Endothelial cell of umbilical vein (primary cell): ENCODE data around the gene PSMB7. TPM values are rescaled to one million over a fixed set of nuclear protein-coding genes. Genes with fewer than 3 reads are reported as not detected.

Experiments used
- BruUV-seq: library from RNA; stranded (reverse); fragments of 400-500 nt; replicated peaks from 2 replicates; lab custom pipeline; 2021; lab: Mats Ljungman, UMichigan
- CTCF ChIA-PET: fragments of 300-600, 350-600 bp; sonication (Branson Sonifier 250); formaldehyde crosslinking; loops from one replicate; lab custom pipeline; 2021; ENCODE audit warnings: antibody characterized with exemption, inconsistent platforms; lab: Charles Lee
- POLR2A ChIA-PET: fragments of 300-600, 350-600 bp; sonication (Branson Sonifier 250); formaldehyde crosslinking; loops from one replicate; lab custom pipeline; 2021; ENCODE audit warnings: antibody characterized with exemption, inconsistent platforms; lab: Charles Lee
- DNase-seq: peaks from one replicate; pipeline ENCODE4 v3.0.0-alpha.2; 2011; ENCODE audit warnings: low read depth, low spot score
- FAIRE-seq: peaks from 2 replicates; lab custom pipeline; 2011; peaks lifted over from hg19 to GRCh38; lab: Jason Lieb, UNC
- H2AFZ ChIP-seq: 2 replicates; pipeline ENCODE4 v1.6.0; 2012; ENCODE audit warnings: low read depth, low read length, control low read depth, inconsistent platforms
- H3K27ac ChIP-seq: 2 replicates; pipeline ENCODE4 v1.5.1; 2011; ENCODE audit warnings: low read depth, mild to moderate bottlenecking, control low read depth, low read length, moderate library complexity; ENCODE audit not compliant: insufficient read depth
- H3K27me3 ChIP-seq, 2 experiments: 2 replicates each; pipeline versions ENCODE4 v1.6.0 to v1.6.1; 2011; ENCODE audit warnings: low read length in 2 of 2, mixed read lengths in 1 of 2; ENCODE audit not compliant: control insufficient read depth in 2 of 2, insufficient read depth in 2 of 2
- H3K36me3 ChIP-seq, 2 experiments: 2 replicates in 1 of 2; 3 replicates in 1 of 2; pipeline ENCODE4 v1.5.1; 2011; ENCODE audit warnings: low read length in 2 of 2, mild to moderate bottlenecking in 1 of 2, moderate library complexity in 1 of 2; ENCODE audit not compliant: control insufficient read depth in 2 of 2, insufficient read depth in 2 of 2; ENCODE audit errors: extremely low read depth in 1 of 2
- H3K4me1 ChIP-seq: 3 replicates; pipeline ENCODE4 v1.5.1; 2011; ENCODE audit warnings: mild to moderate bottlenecking, low read length; ENCODE audit not compliant: control insufficient read depth, insufficient read depth; ENCODE audit errors: extremely low read depth
- H3K4me2 ChIP-seq: 2 replicates; pipeline ENCODE4 v1.6.1; 2011; ENCODE audit warnings: low read length, control low read depth, mixed read lengths; ENCODE audit not compliant: insufficient read depth
- H3K4me3 ChIP-seq, 3 experiments: fragments of 200-600 bp in 1 of 3; sonication (generic), shearing (Covaris generic) in 1 of 3; replicated peaks in 1 of 3; 2 replicates each; pipeline ENCODE4 v1.5.1; 2011 to 2016; ENCODE audit warnings: control low read depth in 3 of 3, low read length in 3 of 3, mild to moderate bottlenecking in 2 of 3, inconsistent platforms in 1 of 3, low read depth in 1 of 3, moderate library complexity in 1 of 3; ENCODE audit not compliant: insufficient read depth in 1 of 3
- H3K79me2 ChIP-seq: 2 replicates; pipeline ENCODE4 v1.6.0; 2012; ENCODE audit warnings: low read length, inconsistent platforms; ENCODE audit not compliant: control insufficient read depth, insufficient read depth
- H3K9ac ChIP-seq: replicated peaks from 2 replicates; pipeline ENCODE3; 2011; ENCODE audit warnings: low read length, control low read depth; ENCODE audit not compliant: insufficient read depth; ENCODE audit errors: extremely low read depth
- H3K9me1 ChIP-seq: replicated peaks from 3 replicates; pipeline ENCODE4 v1.6.0; 2011; ENCODE audit warnings: mild to moderate bottlenecking, low read length; ENCODE audit not compliant: control insufficient read depth, insufficient read depth; ENCODE audit errors: extremely low read depth
- H3K9me3 ChIP-seq: replicated peaks from 2 replicates; pipeline ENCODE4 v1.5.1; 2012; ENCODE audit warnings: low read length, inconsistent platforms; ENCODE audit not compliant: control insufficient read depth, insufficient read depth
- H4K20me1 ChIP-seq: replicated peaks from 2 replicates; pipeline ENCODE3; 2011; ENCODE audit warnings: mild to moderate bottlenecking, low read length; ENCODE audit not compliant: control insufficient read depth, insufficient read depth; ENCODE audit errors: extremely low read depth
- EZH2 ChIP-seq: IDR thresholded peaks from 2 replicates; pipeline ENCODE4 v1.6.1; 2012; ENCODE audit warnings: borderline replicate concordance, low read depth, mild to moderate bottlenecking, moderate library complexity, low read length, inconsistent platforms; ENCODE audit not compliant: severe bottlenecking
- FOS ChIP-seq: IDR thresholded peaks from 2 replicates; pipeline ENCODE4 v1.6.1; 2011; ENCODE audit warnings: mild to moderate bottlenecking, low read length, moderate library complexity, borderline replicate concordance; ENCODE audit not compliant: insufficient read depth
- GATA2 ChIP-seq: IDR thresholded peaks from 2 replicates; pipeline ENCODE4 v1.7.0; 2011; ENCODE audit warnings: low read depth, mild to moderate bottlenecking, moderate library complexity, mixed read lengths, low read length; ENCODE audit not compliant: insufficient read length, insufficient read depth
- JUN ChIP-seq: IDR thresholded peaks from 2 replicates; pipeline ENCODE4 v1.6.1; 2011; ENCODE audit warnings: borderline replicate concordance, low read depth; ENCODE audit not compliant: insufficient read length, insufficient read depth
- MYC ChIP-seq: IDR thresholded peaks from one replicate; pipeline ENCODE4 v1.6.1; 2011; ENCODE audit warnings: mild to moderate bottlenecking, low read depth, low read length
- POLR2A ChIP-seq: IDR thresholded peaks from 2 replicates; pipeline ENCODE4 v1.6.1; 2012; ENCODE audit warnings: low read depth, mild to moderate bottlenecking, control low read depth, low read length
- POLR2AphosphoS5 ChIP-seq: IDR thresholded peaks from 2 replicates; pipeline ENCODE4 v1.6.1; 2012; ENCODE audit warnings: low read depth, mild to moderate bottlenecking, control low read depth, low read length, moderate library complexity; ENCODE audit not compliant: insufficient read depth
- dilution Hi-C: fragments of 300-500 bp; cut with MboI; formaldehyde crosslinking; loops from one replicate; pipeline ENCODE4 v1.15.0; 2019; ENCODE audit warnings: low sequenced_read_pairs; ENCODE audit not compliant: extremely low pct_ligation_motif_present
- intact Hi-C: fragments of 100-400 bp; cut with micrococcal nuclease; formaldehyde crosslinking; loops from one replicate; pipeline ENCODE4 v1.10.0; 2022
- polyA plus RNA-seq, 4 experiments: library from polyadenylated mRNA; depleted of rRNA in 3 of 4; stranded (reverse) in 3 of 4; unstranded in 1 of 4; fragments of >200 nt; gene quantifications; 2 replicates each; pipeline versions ENCODE4 v1.2.1 to v1.2.3, GENCODE V29; 2011 to 2012; ENCODE audit warnings: missing spikeins in 1 of 4
- total RNA-seq: library from RNA; stranded (reverse); gene quantifications from 2 replicates; pipeline ENCODE4 v1.2.3, GENCODE V29; 2021
- TF ChIP-seq, protein P1 (sequence below): IDR thresholded peaks from 2 replicates; pipeline ENCODE4 v1.6.1; 2011; ENCODE audit not compliant: insufficient read depth, insufficient read length
- TF ChIP-seq, protein P2 (sequence below), 2 donors: IDR thresholded peaks; 1 replicate in 1 of 2; 2 replicates in 1 of 2; pipeline ENCODE4 v1.5.1; 2011; ENCODE audit warnings: low read length in 2 of 2, mild to moderate bottlenecking in 2 of 2, moderate library complexity in 2 of 2, control low read depth in 1 of 2, inconsistent platforms in 1 of 2, low read depth in 1 of 2; ENCODE audit not compliant: insufficient read depth in 1 of 2; ENCODE audit errors: extremely low read depth in 1 of 2

PSMB7 gene
- total and polyA plus RNA-seq, 2 donors (not counting 3 experiments of a cell fraction or from before 2014, with no cell fraction given) = 227 to 366 TPM

DNA sequence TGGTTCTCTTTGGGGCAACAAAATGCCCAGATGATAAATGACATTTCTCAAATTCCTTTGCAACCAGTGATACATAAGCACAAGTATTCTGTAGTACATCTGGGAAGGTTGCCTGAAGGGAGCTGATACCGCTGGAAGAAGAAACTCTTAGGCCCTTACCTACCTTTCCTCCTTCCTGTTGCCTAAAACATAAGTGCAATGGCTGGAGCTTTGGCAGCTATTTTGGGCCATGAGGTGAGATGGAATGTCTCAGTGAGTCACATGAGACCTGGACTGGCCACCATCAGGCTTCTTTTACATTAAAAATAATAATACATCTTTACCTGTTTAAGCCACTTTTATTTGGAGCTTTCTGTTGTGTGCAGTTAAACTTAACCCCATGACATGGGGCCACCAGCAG lies 23.8 kb upstream of the PSMB7 start:
- Histone ChIP-seq H4K20me1 (no peaks in the 10 kb centered on the region), H2AFZ (no peak overlapping the region), H3K4me1 (no peaks in the 10 kb centered on the region), H3K27me3 (peaks cover 0 to 2% of the 10 kb centered on the region in 2 experiments), H3K9ac (no peak overlapping the region), H3K4me2 (no peak overlapping the region), H3K9me3 (no peaks in the 10 kb centered on the region), H3K4me3 (no peak overlapping the region), H3K36me3 (no peaks in the 10 kb centered on the region), H3K79me2 (no peaks in the 10 kb centered on the region), H3K9me1 (no peaks in the 10 kb centered on the region), H3K27ac (no peak overlapping the region)
- POLR2A ChIA-PET = no interaction called here
- BruUV-seq = no TSS peak
- intact Hi-C loops (no loop called here), dilution Hi-C loops (no loop called here)
- CTCF ChIA-PET = no interaction called here
- TF ChIP-seq EZH2 = no peak
- no peak for TF ChIP-seq FOS
- no peak for TF ChIP-seq MYC
- TF ChIP-seq JUN = no peak
- no peak for TF ChIP-seq GATA2
- no peak for TF ChIP-seq POLR2AphosphoS5
- no peak for TF ChIP-seq POLR2A
- TF ChIP-seq, protein P1, sequence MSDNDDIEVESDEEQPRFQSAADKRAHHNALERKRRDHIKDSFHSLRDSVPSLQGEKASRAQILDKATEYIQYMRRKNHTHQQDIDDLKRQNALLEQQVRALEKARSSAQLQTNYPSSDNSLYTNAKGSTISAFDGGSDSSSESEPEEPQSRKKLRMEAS = no peak
- TF ChIP-seq, protein P2, sequence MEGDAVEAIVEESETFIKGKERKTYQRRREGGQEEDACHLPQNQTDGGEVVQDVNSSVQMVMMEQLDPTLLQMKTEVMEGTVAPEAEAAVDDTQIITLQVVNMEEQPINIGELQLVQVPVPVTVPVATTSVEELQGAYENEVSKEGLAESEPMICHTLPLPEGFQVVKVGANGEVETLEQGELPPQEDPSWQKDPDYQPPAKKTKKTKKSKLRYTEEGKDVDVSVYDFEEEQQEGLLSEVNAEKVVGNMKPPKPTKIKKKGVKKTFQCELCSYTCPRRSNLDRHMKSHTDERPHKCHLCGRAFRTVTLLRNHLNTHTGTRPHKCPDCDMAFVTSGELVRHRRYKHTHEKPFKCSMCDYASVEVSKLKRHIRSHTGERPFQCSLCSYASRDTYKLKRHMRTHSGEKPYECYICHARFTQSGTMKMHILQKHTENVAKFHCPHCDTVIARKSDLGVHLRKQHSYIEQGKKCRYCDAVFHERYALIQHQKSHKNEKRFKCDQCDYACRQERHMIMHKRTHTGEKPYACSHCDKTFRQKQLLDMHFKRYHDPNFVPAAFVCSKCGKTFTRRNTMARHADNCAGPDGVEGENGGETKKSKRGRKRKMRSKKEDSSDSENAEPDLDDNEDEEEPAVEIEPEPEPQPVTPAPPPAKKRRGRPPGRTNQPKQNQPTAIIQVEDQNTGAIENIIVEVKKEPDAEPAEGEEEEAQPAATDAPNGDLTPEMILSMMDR (IDR thresholded peaks at IDR 0.05; ENCODE audit: extremely low read depth in 1 of 2, insufficient read depth in 1 of 2, low read depth in 1 of 2, low read length in 2 of 2) = no peak
- DNase-seq = no peak
- no peak for FAIRE-seq
